Esophagus squamous epithelium (tissue), 4 donors: ENCODE data around the gene RNASE11.

ENCODE experiments used
- CTCF ChIP-seq, 6 experiments: fragments of 450-650 bp in 4 of 6; fragments of 200-600 bp in 2 of 6; sonication (generic) in 2 of 6; IDR thresholded peaks; one replicate each; pipeline ENCODE4 v1.5.1; 2016 to 2019; ENCODE audit warnings: antibody characterized with exemption in 6 of 6, mild to moderate bottlenecking in 4 of 6, moderate library complexity in 4 of 6
- POLR2A ChIP-seq, 4 donors: fragments of 450-650 bp; IDR thresholded peaks; one replicate each; pipeline ENCODE4 v1.6.1; 2017; ENCODE audit warnings: antibody characterized with exemption in 4 of 4, mild to moderate bottlenecking in 4 of 4, moderate library complexity in 3 of 4

GRCh38 chr14:20628063-20628854 lies 40.5 kb upstream of the RNASE11 start:
- TF ChIP-seq POLR2A (IDR thresholded peaks at IDR 0.05), result no peak
- no peak for TF ChIP-seq CTCF (IDR thresholded peaks at IDR 0.05)
